Measurements from ENCODE around the gene MYO1E. TPM values are rescaled to one million over a fixed set of nuclear protein-coding genes. Genes with fewer than 3 reads are reported as not detected.
"Not testable (repeated sequence)": the region's sequence is repeated elsewhere in the genome, so short reads cannot be mapped to it uniquely, and the experiment has no call there.

The MYO1E gene
- polyA plus RNA-seq, 3 donors, result 6.2 to 19.0 (median 12.1) TPM

DNA sequence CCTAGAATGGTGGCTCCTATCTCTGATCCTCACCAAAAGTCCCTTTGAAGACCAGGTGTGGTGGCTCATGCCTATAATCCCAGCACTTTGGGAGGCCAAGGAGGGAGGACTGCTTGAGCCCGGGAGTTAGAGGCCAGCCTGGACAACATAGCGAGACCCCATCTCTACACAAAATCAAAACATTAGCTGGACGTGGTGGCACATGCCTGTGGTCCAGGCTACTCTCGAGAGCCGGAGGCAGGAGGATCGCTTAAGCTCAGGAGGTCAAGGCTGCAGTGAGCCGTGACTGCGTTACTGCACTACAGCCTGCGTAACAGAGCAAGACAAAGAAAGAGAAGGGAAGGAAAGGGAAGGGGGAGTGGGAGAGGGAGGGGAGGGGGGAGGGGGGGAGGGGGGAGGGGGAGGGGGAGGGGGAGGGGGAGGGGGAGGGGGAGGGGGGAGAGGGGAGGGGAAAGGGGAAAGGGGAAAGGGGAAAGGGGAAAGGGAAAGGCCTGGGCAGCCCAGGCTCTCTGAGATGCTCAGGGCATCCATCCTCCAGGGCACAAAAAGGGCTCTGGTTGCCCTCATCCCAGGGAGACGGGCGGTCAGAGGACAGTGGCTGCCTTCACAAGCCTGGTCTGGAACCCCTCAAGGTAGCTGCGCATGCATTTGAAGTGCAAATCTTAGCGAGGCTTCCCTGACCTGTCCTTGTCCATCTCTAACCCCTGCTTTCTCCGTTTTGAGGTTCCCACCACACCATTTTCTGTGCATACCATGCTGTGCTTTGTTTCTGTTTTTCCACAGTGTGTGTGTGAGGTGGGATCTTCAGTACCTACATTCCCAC is 89.9 kb downstream of the MYO1E start:
- WGBS, 3 donors, result 85 to 94% (median 89%) methylated on average over 13 to 14 of the region's 14 CpGs
- no peak overlapping the region for H3K27ac ChIP-seq (ENCODE audit: low read depth, low read length)

DNA sequence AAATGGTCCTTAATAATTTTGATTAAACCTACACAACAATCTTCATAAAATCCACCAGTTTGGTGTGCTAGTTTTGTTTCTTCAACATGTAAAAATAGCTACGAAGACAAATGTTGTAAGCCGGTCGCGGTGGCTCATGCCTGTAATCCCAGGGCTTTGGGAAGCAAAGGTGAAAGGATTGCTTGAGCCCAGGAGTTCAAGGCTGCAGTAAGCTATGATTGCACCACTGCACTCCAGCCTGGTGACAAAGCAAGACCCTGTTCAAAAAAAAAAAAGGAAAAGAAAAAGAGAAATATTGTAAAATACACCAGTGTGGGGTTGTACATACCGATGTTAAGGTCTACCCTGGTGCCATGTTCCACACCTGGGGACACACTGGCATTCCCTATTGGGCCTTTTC is 91.0 kb downstream of the MYO1E start:
- no peak overlapping the region for H3K27ac ChIP-seq (ENCODE audit: low read depth, low read length)
- WGBS, 3 donors, result 94 to 96% (median 94%) methylated on average over 5 of the region's 5 CpGs

DNA sequence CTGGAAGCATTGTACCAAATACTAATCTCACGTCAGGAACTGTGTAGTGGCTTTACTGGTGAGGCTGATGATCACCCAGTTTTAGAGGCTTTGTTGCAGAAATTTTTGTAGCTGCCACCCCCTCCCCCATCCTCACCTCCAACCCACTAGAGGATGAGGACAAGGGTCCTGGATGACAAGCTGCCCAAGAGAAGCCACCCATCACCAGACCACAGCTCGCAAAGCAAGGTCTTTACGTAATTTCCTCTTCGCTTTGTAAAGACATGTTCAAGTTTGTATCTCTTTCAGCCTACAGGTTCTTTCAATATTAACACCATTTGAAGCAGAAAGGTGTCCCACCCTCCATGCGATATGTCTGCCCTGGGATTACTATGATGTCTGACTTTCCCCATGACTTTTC is 91.8 kb downstream of the MYO1E start:
- H3K27ac ChIP-seq (ENCODE audit: low read depth, low read length), result no peak overlapping the region
- 80 to 94% (median 86%) methylated on average over 5 of the region's 5 CpGs for WGBS, 3 donors

DNA sequence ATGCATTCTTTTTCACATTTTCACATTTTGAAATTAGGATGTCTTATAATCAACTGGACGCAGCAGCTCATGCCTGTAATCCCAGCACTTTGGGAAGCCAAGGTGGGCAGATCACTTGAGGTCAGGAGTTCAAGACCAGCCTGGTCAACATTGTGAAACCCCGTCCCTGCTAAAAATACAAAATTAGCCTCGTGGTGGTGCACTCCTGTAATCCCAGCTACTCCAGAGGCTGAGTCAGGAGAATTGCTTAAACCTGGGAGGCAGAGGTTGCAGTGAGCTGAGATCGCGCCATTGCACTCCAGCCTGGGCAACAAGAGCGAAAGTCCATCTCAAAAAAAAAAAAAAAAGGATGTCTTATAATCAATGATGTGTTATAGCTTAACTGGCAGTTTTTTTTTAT is 92.4 kb downstream of the MYO1E start:
- not testable (repeated sequence) for H3K27ac ChIP-seq (ENCODE audit: low read depth, low read length)
- WGBS, 3 donors, result 81 to 86% (median 82%) methylated on average over 6 of the region's 6 CpGs

DNA sequence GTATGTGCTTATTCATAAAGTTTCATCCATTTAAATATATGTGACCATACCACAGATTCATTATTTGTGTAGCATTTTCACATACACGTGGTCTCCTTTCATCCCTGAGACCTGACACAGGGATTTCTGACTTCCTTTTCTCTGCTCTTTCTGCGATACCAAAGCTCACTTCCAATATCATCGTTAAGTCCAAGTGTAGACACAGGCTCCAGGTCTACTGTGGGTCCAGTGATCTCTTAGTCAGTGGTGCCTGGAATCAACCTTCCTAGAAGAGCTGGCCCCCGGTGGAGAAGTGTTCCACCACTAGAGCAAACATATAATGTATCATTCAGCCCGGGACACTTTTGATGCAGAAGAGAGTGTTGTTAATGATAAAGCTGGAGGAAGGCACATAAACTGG is 93.6 kb downstream of the MYO1E start:
- WGBS, 3 donors, result 85 to 96% (median 94%) methylated on average over 5 of the region's 5 CpGs
- no peak overlapping the region for H3K27ac ChIP-seq (ENCODE audit: low read depth, low read length)

DNA sequence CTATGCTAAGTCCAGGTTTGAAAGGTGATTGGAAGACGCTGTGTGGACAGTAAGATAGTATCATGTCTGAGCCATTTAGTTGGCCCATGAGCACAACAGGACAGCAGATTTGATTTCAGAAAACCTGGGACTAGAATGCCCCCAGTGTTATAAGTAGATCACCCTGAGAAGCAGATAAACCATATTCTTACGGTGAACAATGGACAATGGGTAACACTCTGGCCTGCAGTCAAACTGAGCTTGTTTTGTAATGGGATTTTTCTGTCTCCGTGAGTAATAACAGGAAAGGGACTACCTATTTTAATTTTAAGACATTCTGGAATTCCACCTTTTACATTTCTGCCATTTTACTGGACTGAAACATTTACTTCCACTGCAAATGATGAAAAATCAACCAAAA is 94.6 kb downstream of the MYO1E start:
- 77 to 84% (median 78%) methylated on average over 3 of the region's 3 CpGs for WGBS, 3 donors
- no peak overlapping the region for H3K27ac ChIP-seq (ENCODE audit: low read depth, low read length)

DNA sequence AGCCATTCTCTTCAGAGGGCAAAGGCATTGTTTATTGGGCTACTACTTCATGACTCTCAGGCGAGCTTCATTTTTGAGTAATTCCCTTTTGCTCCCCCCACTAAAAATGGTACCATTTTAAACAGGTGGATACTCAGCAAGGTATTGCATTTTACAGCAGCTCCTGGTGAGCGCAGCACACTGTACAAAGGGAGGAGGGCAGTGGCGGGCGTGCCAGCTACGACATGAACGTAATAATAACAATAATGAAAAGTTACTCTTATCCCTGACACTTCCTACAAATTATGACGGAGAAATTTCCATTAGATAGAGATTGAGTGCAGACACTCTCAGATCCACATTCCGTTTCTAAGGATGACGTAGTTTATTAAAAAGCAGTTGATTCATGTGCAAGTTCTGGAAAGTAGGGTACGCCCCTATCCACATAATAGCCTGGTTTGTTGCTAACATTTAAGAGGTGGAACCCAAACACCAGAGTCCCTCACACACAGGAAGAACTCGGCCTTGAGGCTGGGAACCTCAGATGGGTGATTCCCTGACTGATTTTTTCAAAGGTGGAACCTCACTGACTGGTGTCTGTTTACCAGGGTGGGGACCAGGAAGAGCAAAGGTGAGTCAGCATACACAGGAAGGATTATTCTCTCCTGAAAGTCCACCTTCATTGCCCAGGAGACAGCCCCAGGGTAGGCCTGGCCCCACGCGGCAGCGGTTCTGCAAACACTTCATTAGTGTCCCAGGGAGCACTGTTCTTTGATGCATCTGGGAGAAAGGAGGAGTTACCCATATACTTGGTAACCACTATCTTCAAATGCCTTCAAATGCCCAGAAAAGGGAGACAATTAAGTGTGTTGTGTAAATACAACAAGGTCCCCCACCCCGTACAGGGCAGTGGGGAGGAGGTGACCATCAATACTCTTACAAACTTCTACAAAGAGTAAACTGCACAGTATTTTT is 96.2 kb downstream of the MYO1E start:
- H3K27ac ChIP-seq (ENCODE audit: low read depth, low read length), result no peak overlapping the region
- WGBS, 3 donors, result 86 to 95% (median 92%) methylated on average over 15 of the region's 15 CpGs

DNA sequence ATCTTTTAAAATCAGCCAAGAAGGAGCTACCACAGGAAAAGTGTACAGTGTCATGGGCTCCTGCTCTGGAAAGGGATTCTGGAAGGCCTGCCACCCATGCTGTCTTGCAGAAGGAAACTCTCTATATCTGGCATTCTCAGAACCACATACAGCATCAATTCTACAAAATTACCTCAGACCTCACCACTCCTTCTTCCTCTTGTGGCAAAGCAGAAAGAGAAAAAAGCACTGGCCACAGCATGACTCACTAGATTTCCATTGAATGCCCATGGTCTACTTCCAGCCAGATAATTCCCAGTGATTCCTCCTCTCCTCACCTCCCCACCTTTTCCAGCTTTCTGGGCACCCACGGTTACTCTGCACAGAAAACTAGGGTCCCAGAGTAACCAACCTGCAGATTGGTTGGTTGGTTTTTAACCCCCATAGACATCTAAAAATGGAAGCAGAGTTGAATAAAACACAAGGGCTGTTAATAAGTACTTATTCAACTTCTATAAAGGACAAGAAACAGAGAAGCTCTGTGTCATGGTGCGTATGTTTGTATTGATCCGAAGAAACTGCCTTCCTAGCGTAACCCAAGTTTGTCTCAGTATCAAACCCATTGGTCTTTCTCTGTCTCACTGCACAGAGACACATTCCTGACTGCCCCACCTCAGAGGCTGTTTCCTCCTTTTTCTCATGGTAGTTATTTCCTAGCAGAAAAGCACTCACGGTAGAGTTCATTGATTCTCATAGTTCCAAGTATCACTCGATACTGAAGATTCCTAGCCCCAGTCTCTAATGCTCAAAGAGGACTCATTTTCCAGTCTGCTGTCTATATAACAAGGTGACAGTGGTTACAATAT is 98.3 kb downstream of the MYO1E start:
- H3K27ac ChIP-seq (ENCODE audit: low read depth, low read length), result no peak overlapping the region
- WGBS, 3 donors, result 82 to 94% (median 93%) methylated on average over 6 of the region's 6 CpGs

DNA sequence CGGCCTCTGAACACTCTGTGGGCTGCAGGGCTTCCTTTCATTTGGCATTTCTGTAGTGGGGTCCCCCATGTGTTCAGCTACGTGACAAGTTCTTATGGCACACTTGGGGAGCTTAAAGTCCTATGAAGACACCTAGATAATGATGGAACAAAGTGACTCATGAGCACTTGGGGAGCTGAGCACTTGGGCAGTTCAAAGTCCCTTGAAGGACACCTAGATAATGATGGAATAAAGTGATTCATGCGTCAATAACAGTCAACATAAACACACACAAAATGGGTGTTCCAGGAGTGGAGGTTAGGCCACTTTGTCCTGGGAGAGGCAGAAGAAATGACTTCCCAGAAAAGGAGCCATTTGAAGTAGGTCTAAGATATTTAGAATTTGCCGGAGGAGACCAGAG is 99.4 kb downstream of the MYO1E start:
- no peak overlapping the region for H3K27ac ChIP-seq (ENCODE audit: low read depth, low read length)
- 95 to 97% (median 96%) methylated on average over 4 of the region's 4 CpGs for WGBS, 3 donors

DNA sequence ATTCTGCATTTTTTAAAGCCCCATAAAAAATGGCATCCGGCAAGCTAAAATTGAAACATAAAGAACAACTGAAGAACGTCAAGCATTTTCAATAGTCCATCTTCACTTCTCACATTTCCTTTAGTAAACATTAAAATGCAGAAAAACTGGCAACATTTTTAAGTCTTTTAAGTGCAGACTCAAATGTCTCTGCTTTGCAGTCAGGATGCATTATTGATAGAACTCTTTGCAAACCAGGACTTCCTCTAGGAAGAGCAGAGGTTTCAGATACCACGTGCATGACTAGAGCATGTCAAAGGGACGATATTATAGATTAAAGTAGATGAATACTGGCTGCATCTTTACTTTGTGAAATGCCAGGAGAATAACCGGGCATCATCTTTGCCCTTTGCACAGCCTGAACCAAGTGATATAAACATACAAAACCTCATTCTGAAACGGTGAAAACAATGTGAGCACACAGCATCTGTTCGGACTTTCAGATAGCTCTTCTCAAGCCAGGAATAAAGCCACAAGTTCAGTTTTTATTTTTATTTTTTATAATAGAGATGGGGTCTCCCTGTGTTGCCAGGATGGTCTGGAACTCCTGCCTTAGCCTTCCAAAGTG is 101.0 kb downstream of the MYO1E start:
- no peak overlapping the region for H3K27ac ChIP-seq (ENCODE audit: low read depth, low read length)
- 62 to 74% (median 68%) methylated on average over 7 of the region's 7 CpGs for WGBS, 3 donors

DNA sequence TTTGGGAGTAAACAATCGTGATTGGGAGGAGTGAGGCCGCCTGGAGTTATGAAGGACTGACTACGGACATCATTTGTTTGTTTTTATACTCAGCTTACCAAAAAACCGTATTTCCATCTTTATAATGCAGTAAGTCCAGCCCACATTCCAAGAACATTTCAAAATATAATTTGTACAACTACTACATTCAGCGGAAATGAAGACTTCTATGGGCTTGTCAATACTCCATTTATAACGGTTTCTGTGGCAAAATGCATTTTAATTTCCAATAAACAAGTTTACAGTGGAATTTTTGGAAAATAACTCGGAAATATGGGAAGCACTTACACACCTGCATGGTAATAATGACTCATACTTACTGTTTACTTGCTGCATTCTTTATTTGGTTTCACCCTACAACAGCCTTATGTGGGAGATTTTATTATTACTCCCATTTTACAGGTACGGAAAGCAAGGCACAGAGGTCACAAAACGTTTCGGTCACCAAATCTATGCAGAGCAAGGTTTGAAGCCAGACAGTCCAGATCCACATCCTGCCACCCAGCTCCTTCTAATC is 103.7 kb downstream of the MYO1E start:
- 88 to 94% (median 91%) methylated on average over 10 of the region's 10 CpGs for WGBS, 3 donors
- H3K27ac ChIP-seq (ENCODE audit: low read depth, low read length), result no peak overlapping the region

DNA sequence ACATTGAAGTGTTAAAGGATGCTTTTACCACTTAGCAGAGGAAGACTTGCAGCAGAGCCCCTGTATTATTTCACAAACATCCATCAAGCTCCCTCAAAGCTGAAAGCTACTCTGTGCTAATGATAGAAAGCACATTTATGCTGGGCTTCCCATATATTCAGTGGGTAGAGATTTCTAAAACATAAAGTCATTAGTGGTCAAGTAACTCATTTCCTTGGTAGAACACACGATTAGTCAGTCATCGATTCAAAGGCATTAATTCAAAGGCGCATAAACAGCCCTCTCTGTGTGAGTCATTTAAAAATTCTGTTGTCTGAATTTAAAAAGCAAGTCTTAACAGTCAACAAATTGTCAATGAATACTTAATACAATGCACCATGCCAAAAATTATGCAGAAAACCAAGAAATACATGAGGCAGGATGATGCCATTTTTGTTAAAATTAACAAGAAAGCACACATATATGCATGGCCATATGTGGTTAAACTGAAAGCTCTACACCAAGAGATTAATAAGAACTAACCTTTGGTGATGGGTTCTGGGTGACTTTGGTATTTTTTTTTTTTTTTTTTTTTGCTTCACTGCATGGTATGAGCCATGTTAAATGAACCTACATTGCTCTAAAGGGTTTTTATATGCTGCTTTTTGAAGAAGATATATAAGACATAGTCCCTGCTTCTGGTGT is 104.4 kb downstream of the MYO1E start:
- WGBS, 3 donors, result 82 to 91% (median 86%) methylated on average over 3 of the region's 3 CpGs
- no peak overlapping the region for H3K27ac ChIP-seq (ENCODE audit: low read depth, low read length)

DNA sequence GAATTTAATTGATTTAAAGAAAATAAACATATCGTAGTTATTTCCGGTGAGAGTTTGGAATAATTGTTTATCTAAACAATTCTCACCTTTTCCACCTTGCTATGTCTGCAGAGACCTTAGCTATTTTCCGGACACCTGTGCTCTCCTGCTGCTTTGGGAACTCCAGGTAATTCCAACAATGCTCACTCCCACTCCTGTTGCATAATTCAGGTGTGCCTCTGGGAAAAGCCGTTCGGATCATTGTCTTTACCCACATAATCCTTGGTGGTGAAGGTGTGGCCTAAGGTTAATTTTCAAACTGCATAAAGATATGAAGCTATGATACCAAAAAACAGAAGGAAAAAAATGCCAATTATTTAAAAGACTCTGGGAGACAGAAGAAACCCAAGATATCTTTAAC is 106.6 kb downstream of the MYO1E start:
- no peak overlapping the region for H3K27ac ChIP-seq (ENCODE audit: low read depth, low read length)
- 61 to 96% (median 90%) methylated on average over 5 of the region's 5 CpGs for WGBS, 3 donors

DNA sequence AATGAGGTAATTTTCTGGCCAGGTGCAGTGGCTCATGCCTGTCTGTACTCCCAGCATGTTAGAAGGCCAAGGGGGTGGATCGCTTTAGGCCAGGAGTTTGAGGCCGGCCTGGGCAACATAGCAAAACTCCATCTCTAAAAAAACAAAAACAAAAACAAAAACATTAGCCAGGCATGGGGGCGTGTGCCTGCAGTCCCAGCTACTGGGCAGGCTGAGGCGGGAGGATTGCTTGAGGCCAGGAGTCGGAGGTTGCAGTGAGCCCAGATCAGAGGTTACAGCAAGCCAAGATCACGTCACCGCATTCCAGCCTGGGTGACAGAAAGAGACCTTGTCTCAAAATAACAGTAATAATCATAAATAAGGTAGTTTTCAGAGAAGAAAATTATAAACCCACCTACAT is 110.4 kb downstream of the MYO1E start:
- WGBS, 3 donors, result 98 to 99% (median 99%) methylated on average over 7 of the region's 7 CpGs
- H3K27ac ChIP-seq (ENCODE audit: low read depth, low read length), result no peak overlapping the region

DNA sequence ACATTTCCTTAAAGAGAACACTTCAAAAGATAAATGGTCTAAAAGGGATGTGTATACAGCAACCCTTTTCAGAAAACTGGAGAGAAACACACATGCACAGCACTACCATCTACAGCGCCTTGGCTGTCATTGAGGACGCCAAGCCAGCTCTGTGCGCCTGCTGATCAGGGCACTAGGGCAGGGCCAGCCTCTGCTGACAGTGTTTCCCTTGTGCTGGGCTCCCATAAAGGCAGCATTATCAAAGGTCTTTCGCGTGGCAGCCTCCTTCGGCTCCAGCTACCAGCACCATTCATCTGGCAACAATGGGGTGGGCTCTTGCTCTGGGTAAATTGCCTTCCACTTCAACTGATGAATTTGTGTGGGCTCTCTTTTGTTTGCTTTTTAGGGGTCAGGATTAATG is 112.6 kb downstream of the MYO1E start:
- H3K27ac ChIP-seq (ENCODE audit: low read depth, low read length), result no peak overlapping the region
- whole genome bisulfite sequencing, 3 donors, result 89 to 94% (median 94%) methylated on average over 6 of the region's 6 CpGs

DNA sequence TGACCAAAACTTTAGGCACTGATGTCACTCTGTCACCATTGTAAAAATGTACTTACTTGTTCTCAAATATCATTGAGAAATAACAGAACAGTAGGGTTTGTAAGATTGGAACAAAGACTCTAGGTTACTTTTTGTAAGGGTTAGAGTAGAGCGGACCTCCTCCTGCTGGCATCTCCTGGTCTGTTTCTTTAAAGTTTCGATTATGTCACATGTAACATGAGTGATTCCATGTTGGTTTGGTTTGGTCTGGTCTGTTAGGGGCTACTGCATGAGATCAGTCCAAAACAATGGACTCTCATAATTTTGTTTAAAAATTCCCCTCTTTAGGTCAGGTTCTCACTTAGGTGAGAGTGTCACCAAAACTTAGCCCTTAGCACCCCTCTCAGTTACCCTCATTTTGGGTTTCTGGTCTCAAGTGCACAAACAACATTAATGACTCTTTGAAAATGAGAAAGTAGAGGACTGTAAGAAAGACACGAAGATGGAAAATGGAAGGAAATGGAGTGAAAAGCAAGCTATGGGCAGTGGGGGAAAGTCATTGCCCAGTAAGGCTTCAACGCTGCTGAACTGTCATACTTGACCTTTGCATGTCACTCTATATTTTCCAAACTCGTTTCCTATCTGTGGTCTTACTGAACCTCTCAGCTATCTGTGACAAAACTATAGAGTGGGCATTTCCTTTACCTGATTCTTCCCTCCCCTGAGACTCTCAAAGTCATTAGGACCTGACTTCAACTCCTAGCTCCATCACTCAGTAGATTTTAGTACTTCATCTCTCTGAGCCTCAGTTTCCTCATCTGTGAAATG is 113.3 kb downstream of the MYO1E start:
- no peak overlapping the region for H3K27ac ChIP-seq (ENCODE audit: low read depth, low read length)
- WGBS, 3 donors, result 89 to 91% (median 91%) methylated on average over 5 of the region's 5 CpGs

DNA sequence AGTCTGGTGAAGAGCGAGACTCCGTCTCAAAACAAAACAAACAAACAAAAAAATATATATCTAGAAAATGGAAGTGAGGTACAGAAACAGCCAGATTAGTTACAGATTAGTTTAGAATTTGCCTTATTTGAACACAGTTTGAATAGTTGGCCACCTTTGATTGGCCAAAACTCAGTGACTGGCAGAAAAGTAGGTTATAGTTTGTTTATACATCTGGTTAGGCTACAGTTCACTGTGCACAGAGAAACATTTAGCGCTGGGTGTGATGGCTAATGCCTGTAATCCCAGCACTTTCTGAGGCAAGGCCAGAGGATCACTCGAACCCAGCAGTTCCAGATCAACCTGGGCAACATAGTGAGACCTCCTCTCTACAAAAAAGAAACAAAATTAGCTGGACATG is 114.4 kb downstream of the MYO1E start:
- 71 to 72% (median 72%) methylated on average over 4 of the region's 4 CpGs for WGBS, 3 donors

More for the DNA sequence above, 114.4 kb downstream of the MYO1E start:
- H3K27ac ChIP-seq (ENCODE audit: low read depth, low read length), result no peak overlapping the region

Data from adipose tissue (tissue), 3 donors.